Activated CD8-positive, alpha-beta memory T cell treated with anti-CD3 and anti-CD28 coated beads, Interleukin-2, amount 10 ng/mL, durations not matched to agents 7 days and 5 days (primary cell): Measurements from ENCODE around the gene DLGAP1. TPM values are rescaled to one million over a fixed set of nuclear protein-coding genes. Genes with fewer than 3 reads are reported as not detected.
"Not testable (repeated sequence)": the region's sequence is repeated elsewhere in the genome, so short reads cannot be mapped to it uniquely, and the experiment has no call there.

Experiments
- ATAC-seq: fragments of 150-1000 bp; cut with Tn5 transposase; one replicate; pipeline ENCODE4 v1.10.0; 2021; ENCODE audit warnings: moderate library complexity
- CTCF ChIA-PET: fragments of 350-600 bp; sonication (Branson Sonifier 250); formaldehyde crosslinking; loops from one replicate; lab custom pipeline; 2021; ENCODE audit warnings: antibody characterized with exemption; lab: Charles Lee
- DNase-seq: peaks from one replicate; pipeline ENCODE4 v3.0.0-alpha.2; 2020
- H3K27ac Mint-ChIP-seq: one replicate; pipeline ENCODE4 v1.8.0; 2021; ENCODE audit warnings: mild to moderate bottlenecking, mixed read lengths
- H3K27me3 Mint-ChIP-seq: one replicate; pipeline ENCODE4 v1.8.0; 2021; ENCODE audit warnings: mixed read lengths
- H3K36me3 Mint-ChIP-seq: one replicate; pipeline ENCODE4 v1.8.0; 2021; ENCODE audit warnings: mild to moderate bottlenecking, mixed read lengths
- H3K4me1 Mint-ChIP-seq: one replicate; pipeline ENCODE4 v1.8.0; 2021; ENCODE audit warnings: mixed read lengths
- H3K4me3 Mint-ChIP-seq: one replicate; pipeline ENCODE4 v1.8.0; 2021; ENCODE audit warnings: mild to moderate bottlenecking, moderate library complexity, mixed read lengths
- H3K9me3 Mint-ChIP-seq: one replicate; pipeline ENCODE4 v1.8.0; 2022; ENCODE audit warnings: low read depth, mixed read lengths
- total RNA-seq, 2 experiments: library from RNA; stranded (reverse); gene quantifications; one replicate each; pipeline ENCODE4 v1.2.3, GENCODE V29; 2021

Gene DLGAP1
- total RNA-seq, 2 experiments from 2014 or later = not detected

- CTCF ChIA-PET = no interaction called here
- no peaks in the 10 kb centered on the region for H3K36me3 Mint-ChIP-seq
- DNase-seq = no peak
- no peaks in the 10 kb centered on the region for H3K9me3 Mint-ChIP-seq
- H3K27me3 Mint-ChIP-seq = peaks cover 6% of the 10 kb centered on the region
- H3K4me1 Mint-ChIP-seq = no peaks in the 10 kb centered on the region
- no peak overlapping the region for H3K27ac Mint-ChIP-seq
- H3K4me3 Mint-ChIP-seq = no peak overlapping the region
- ATAC-seq = no peak
Measured at GRCh38 chr18:4026542-4026941, 428.6 kb downstream of the DLGAP1 start.

- ATAC-seq (no peak), DNase-seq (no peak)
- H3K27ac Mint-ChIP-seq = no peak overlapping the region
- H3K9me3 Mint-ChIP-seq = no peaks in the 10 kb centered on the region
- peaks cover 6% of the 10 kb centered on the region for H3K27me3 Mint-ChIP-seq
- CTCF ChIA-PET = no interaction called here
- H3K4me3 Mint-ChIP-seq = no peak overlapping the region
- H3K4me1 Mint-ChIP-seq = no peaks in the 10 kb centered on the region
- H3K36me3 Mint-ChIP-seq = no peaks in the 10 kb centered on the region
Measured at GRCh38 chr18:4024702-4025101, 430.4 kb downstream of the DLGAP1 start.

- H3K27ac Mint-ChIP-seq, H3K4me3 Mint-ChIP-seq, H3K4me1 Mint-ChIP-seq, H3K9me3 Mint-ChIP-seq, DNase-seq, ATAC-seq, CTCF ChIA-PET, H3K36me3 Mint-ChIP-seq, H3K27me3 Mint-ChIP-seq: not testable (repeated sequence)
Measured at GRCh38 chr18:4022749-4023148, 432.4 kb downstream of the DLGAP1 start.

- CTCF ChIA-PET = no interaction called here
- ATAC-seq (no peak), DNase-seq (no peak)
- no peaks in the 10 kb centered on the region for H3K36me3 Mint-ChIP-seq
- H3K27ac Mint-ChIP-seq = no peak overlapping the region
- peaks cover 5% of the 10 kb centered on the region for H3K27me3 Mint-ChIP-seq
- H3K4me1 Mint-ChIP-seq = peaks cover 4% of the 10 kb centered on the region
- no peaks in the 10 kb centered on the region for H3K9me3 Mint-ChIP-seq
- no peak overlapping the region for H3K4me3 Mint-ChIP-seq
Measured at GRCh38 chr18:4020026-4020425, 435.1 kb downstream of the DLGAP1 start.

GRCh38 chr18:4017480-4017879, 437.6 kb downstream of the DLGAP1 start:
- no peak overlapping the region for H3K27ac Mint-ChIP-seq
- no peaks in the 10 kb centered on the region for H3K9me3 Mint-ChIP-seq
- CTCF ChIA-PET = interaction anchor here (1.2 kb wide), 1 partner anchor 10 kb away, joined by 3 read pairs; no protein-coding TSS in a partner anchor

GRCh38 chr18:4016391-4017049, 438.6 kb downstream of the DLGAP1 start:
- Mint-ChIP-seq H3K27ac (no peak overlapping the region), H3K27me3 (peaks cover 5% of the 10 kb centered on the region), H3K9me3 (no peaks in the 10 kb centered on the region), H3K4me1 (peaks cover 4% of the 10 kb centered on the region), H3K4me3 (no peak overlapping the region), H3K36me3 (no peaks in the 10 kb centered on the region)
- DNase-seq (no peak), ATAC-seq (peak; percentile 30)
- CTCF ChIA-PET = no interaction called here

More at GRCh38 chr18:4017480-4017879, 437.6 kb downstream of the DLGAP1 start:
- peaks cover 4% of the 10 kb centered on the region for H3K4me1 Mint-ChIP-seq
- peaks cover 5% of the 10 kb centered on the region for H3K27me3 Mint-ChIP-seq
- DNase-seq (no peak), ATAC-seq (no peak)
- no peaks in the 10 kb centered on the region for H3K36me3 Mint-ChIP-seq
- H3K4me3 Mint-ChIP-seq = no peak overlapping the region

- DNase-seq = no peak
- Mint-ChIP-seq H3K9me3 (no peaks in the 10 kb centered on the region), H3K4me3 (no peak overlapping the region), H3K4me1 (no peaks in the 10 kb centered on the region), H3K27ac (no peak overlapping the region), H3K27me3 (peaks cover 21% of the 10 kb centered on the region), H3K36me3 (no peaks in the 10 kb centered on the region)
- ATAC-seq = no peak
- CTCF ChIA-PET = no interaction called here
Measured at GRCh38 chr18:4007846-4008245, 447.3 kb downstream of the DLGAP1 start.

- ATAC-seq = no peak
- CTCF ChIA-PET = interaction anchor here (1.1 to 1.4 kb wide), 2 partner anchors 9 to 234 kb away, joined by 3 to 4 read pairs; no protein-coding TSS in a partner anchor
- Mint-ChIP-seq H3K9me3 (no peaks in the 10 kb centered on the region), H3K4me3 (no peak overlapping the region), H3K27ac (no peak overlapping the region), H3K4me1 (no peaks in the 10 kb centered on the region), H3K27me3 (peaks cover 30% of the 10 kb centered on the region), H3K36me3 (no peaks in the 10 kb centered on the region)
- no peak for DNase-seq
Measured at GRCh38 chr18:4004183-4004829, 450.8 kb downstream of the DLGAP1 start.

- Mint-ChIP-seq H3K9me3 (no peaks in the 10 kb centered on the region), H3K4me3 (no peak overlapping the region), H3K36me3 (no peaks in the 10 kb centered on the region), H3K27ac (no peak overlapping the region), H3K27me3 (peaks cover 26% of the 10 kb centered on the region), H3K4me1 (peaks cover 2% of the 10 kb centered on the region)
- CTCF ChIA-PET = interaction anchor here (1.3 kb wide), 1 partner anchor 228 kb away, joined by 11 read pairs; no protein-coding TSS in a partner anchor
- DNase-seq (no peak), ATAC-seq (no peak)
Measured at GRCh38 chr18:3998698-3999333, 456.3 kb downstream of the DLGAP1 start.

- H3K9me3 Mint-ChIP-seq = no peaks in the 10 kb centered on the region
- no peak overlapping the region for H3K27ac Mint-ChIP-seq
- no peaks in the 10 kb centered on the region for H3K36me3 Mint-ChIP-seq
- H3K4me1 Mint-ChIP-seq = peaks cover 2% of the 10 kb centered on the region
- peaks cover 13% of the 10 kb centered on the region for H3K27me3 Mint-ChIP-seq
- no peak overlapping the region for H3K4me3 Mint-ChIP-seq
- DNase-seq (peak; percentile 67), ATAC-seq (peak; percentile 42)
- CTCF ChIA-PET = interaction anchor here (0.6 to 2.9 kb wide), 15 partner anchors 9 to 322 kb away, joined by 3 to 49 read pairs (median 4); no protein-coding TSS in a partner anchor
Measured at GRCh38 chr18:3995476-3996102, 459.5 kb downstream of the DLGAP1 start.

- Mint-ChIP-seq H3K9me3 (no peaks in the 10 kb centered on the region), H3K4me3 (no peak overlapping the region), H3K27ac (no peak overlapping the region), H3K4me1 (peaks cover 2% of the 10 kb centered on the region), H3K36me3 (no peaks in the 10 kb centered on the region), H3K27me3 (peaks cover 9% of the 10 kb centered on the region)
- CTCF ChIA-PET = interaction anchor here (1.0 to 2.9 kb wide), 4 partner anchors 16 to 222 kb away, joined by 3 to 49 read pairs (median 4); no protein-coding TSS in a partner anchor
- no peak for ATAC-seq
- DNase-seq = no peak
Measured at GRCh38 chr18:3993941-3994687, 461.0 kb downstream of the DLGAP1 start.

- peaks cover 13% of the 10 kb centered on the region for H3K4me1 Mint-ChIP-seq
- ATAC-seq = no peak
- no peaks in the 10 kb centered on the region for H3K9me3 Mint-ChIP-seq
- DNase-seq = no peak
- no peak overlapping the region for H3K4me3 Mint-ChIP-seq
- peaks cover 8% of the 10 kb centered on the region for H3K36me3 Mint-ChIP-seq
- H3K27me3 Mint-ChIP-seq = no peaks in the 10 kb centered on the region
- CTCF ChIA-PET = interaction anchor here (2.5 to 4.0 kb wide), 2 partner anchors 10 to 214 kb away, joined by 9 to 15 read pairs; no protein-coding TSS in a partner anchor
- H3K27ac Mint-ChIP-seq = no peak overlapping the region
Measured at GRCh38 chr18:3985664-3986063, 469.4 kb downstream of the DLGAP1 start.
